Spleen (tissue), 11 donors: ENCODE measurements around the gene AIF1L. TPM values are rescaled to one million over a fixed set of nuclear protein-coding genes. Genes with fewer than 3 reads are reported as not detected.
A peak's percentile ranks its signal among the peaks of the same experiment; 100 is the strongest.

Experiments used
- DNase-seq: peaks from one replicate; pipeline ENCODE4 v3.0.0-alpha.2; 2020
- H3K27ac ChIP-seq, 8 donors: fragments of 200-600 bp; sonication (generic) in 7 of 8; 1 replicate in 4 of 8; 2 replicates in 4 of 8; pipeline versions ENCODE4 v1.5.0 to v1.8.0; 2016 to 2021; ENCODE audit warnings: inconsistent platforms in 4 of 8, mild to moderate bottlenecking in 4 of 8, moderate library complexity in 1 of 8
- H3K27me3 ChIP-seq, 7 donors: fragments of 200-600 bp; sonication (generic) in 6 of 7; replicated peaks in 1 of 7; 1 replicate in 4 of 7; 2 replicates in 3 of 7; pipeline versions ENCODE4 v1.5.0 to v1.8.0; 2016 to 2021; ENCODE audit warnings: inconsistent platforms in 3 of 7, mild to moderate bottlenecking in 1 of 7
- H3K36me3 ChIP-seq, 6 donors: fragments of 200-600 bp; sonication (generic) in 5 of 6; 1 replicate in 4 of 6; 2 replicates in 2 of 6; pipeline versions ENCODE4 v1.5.0 to v1.8.0; 2016 to 2021; ENCODE audit warnings: inconsistent platforms in 2 of 6
- H3K4me1 ChIP-seq, 6 donors: fragments of 200-600 bp; sonication (generic) in 5 of 6; 1 replicate in 3 of 6; 2 replicates in 3 of 6; pipeline versions ENCODE4 v1.5.0 to v1.8.0; 2016 to 2021; ENCODE audit warnings: inconsistent platforms in 3 of 6
- H3K4me3 ChIP-seq, 8 donors: fragments of 200-600 bp; sonication (generic) in 7 of 8; 1 replicate in 4 of 8; 2 replicates in 4 of 8; pipeline versions ENCODE4 v1.5.0 to v1.8.0; 2016 to 2021; ENCODE audit warnings: inconsistent platforms in 4 of 8, mild to moderate bottlenecking in 4 of 8, moderate library complexity in 2 of 8
- H3K9me3 ChIP-seq, 8 donors: fragments of 200-600 bp; sonication (generic) in 7 of 8; 1 replicate in 4 of 8; 2 replicates in 4 of 8; pipeline versions ENCODE4 v1.5.0 to v1.8.0; 2016 to 2021; ENCODE audit warnings: inconsistent platforms in 4 of 8
- POLR2A ChIP-seq, 3 donors: fragments of 450-650 bp; IDR thresholded peaks; one replicate each; pipeline ENCODE4 v1.5.1; 2017; ENCODE audit warnings: antibody characterized with exemption in 3 of 3, mild to moderate bottlenecking in 1 of 3
- POLR2AphosphoS5 ChIP-seq, 3 donors: sonication (generic); formaldehyde crosslinking; IDR thresholded peaks; one replicate each; pipeline ENCODE4 v1.5.1; 2017; ENCODE audit warnings: antibody characterized with exemption in 3 of 3
- WGBS, 5 donors: extraction: QIAGEN DNeasy Blood & Tissue Kit in 3 of 5; methylation state at CpG; one replicate each; pipeline versions ENCODE4 v1.1.5 to v1.1.7; 2013 to 2018; 5-methylcytosine and 5-hydroxymethylcytosine counted together
- intact Hi-C: fragments of 100-400 bp; cut with DNase I; formaldehyde crosslinking; loops from one replicate; pipeline ENCODE4 v1.15.0; 2023; ENCODE audit warnings: low total_unique reads
- polyA plus RNA-seq, 3 donors: library from polyadenylated mRNA; stranded (reverse); fragments of 200-250 nt; gene quantifications; one replicate each; pipeline ENCODE4 v1.2.1, GENCODE V29; 2013
- total RNA-seq, 7 donors: library from RNA; depleted of rRNA in 3 of 7; stranded (reverse); fragments of >200 nt in 3 of 7; fragmentation: NEBNext Ultra II Directional in 4 of 7; extraction: Animal tissue kit (Norgen Biotek cat#: 25700) in 4 of 7; gene quantifications; one replicate each; pipeline versions ENCODE4 v1.1.0 to v1.2.1, GENCODE V29; 2016 to 2021
- TF ChIP-seq, protein P1 (sequence below), 11 experiments: fragments of 200-600 bp in 7 of 11; fragments of 450-650 bp in 4 of 11; sonication (generic) in 4 of 11; IDR thresholded peaks in 8 of 11; conservative IDR thresholded peaks in 3 of 11; 1 replicate in 7 of 11; 2 replicates in 4 of 11; pipeline versions ENCODE4 v1.4.0 to v1.8.0; 2016 to 2021; ENCODE audit warnings: antibody characterized with exemption in 11 of 11, inconsistent platforms in 4 of 11, mild to moderate bottlenecking in 1 of 11
- donor health status: healthy with polysubstance abuse.
- donor health status: DM: no; HTN: no; CAD: no; lungs with moderate emphysema.
- donor health status: DM: no; HTN: no; CAD: no.
- donor health status: Bipolar disorder and iron deficiency.
- donor health status: healthy.
- donor health status: DM: no; HTN: no; CAD: no.
- donor health status: DM: yes; HTN: yes; CAD: no.

AIF1L gene
- total and polyA plus RNA-seq, 10 donors: 47.4 to 596 (median 240) TPM

DNA sequence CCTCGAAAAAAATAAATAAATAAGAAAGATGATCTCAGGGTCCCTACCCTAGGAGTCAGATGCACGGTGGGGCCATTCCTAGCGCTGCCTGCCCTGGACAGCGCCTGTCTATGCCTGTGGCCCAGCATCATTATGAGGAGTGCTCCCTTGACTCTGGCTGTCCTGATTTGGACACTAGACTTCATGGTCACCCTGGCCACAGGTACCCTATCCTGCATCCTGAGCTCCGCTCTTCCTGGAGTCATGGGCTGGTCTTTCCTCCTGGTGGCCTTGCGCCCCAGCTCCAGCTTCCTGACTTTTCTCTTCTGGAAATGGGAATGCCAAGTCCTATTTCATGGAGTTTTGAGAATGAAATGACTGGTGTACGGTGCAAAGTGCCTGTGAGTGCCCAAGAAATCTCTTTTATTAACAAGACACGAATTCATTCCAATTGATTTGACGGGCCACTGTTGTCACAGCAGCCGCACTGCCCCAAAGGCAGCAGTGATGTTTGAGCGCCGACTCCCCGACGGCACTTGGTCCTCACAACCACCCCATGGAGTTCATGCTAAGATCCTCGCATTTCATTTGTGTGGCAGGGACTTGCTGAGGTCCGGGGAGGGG is 564 bp upstream of the AIF1L start:
- Histone ChIP-seq H3K27me3 (peaks cover 4 to 59% (median 20%) of the 10 kb centered on the region in 7 donors), H3K4me3 (peak overlapping the region in 7 of 8 donors; percentile 55 to 77 (median 64)), H3K27ac (peak overlapping the region in 5 of 8 donors; percentile 85 to 90 (median 88)), H3K4me1 (peaks cover 6 to 84% (median 45%) of the 10 kb centered on the region in 6 donors), H3K9me3 (no peaks in the 10 kb centered on the region), H3K36me3 (peaks cover 0 to 27% (median 0%) of the 10 kb centered on the region in 6 donors)
- 30 to 37% (median 33%) methylated on average over 14 to 16 of the region's 16 CpGs for WGBS, 5 donors
- DNase-seq: no peak
- TF ChIP-seq, protein P1, sequence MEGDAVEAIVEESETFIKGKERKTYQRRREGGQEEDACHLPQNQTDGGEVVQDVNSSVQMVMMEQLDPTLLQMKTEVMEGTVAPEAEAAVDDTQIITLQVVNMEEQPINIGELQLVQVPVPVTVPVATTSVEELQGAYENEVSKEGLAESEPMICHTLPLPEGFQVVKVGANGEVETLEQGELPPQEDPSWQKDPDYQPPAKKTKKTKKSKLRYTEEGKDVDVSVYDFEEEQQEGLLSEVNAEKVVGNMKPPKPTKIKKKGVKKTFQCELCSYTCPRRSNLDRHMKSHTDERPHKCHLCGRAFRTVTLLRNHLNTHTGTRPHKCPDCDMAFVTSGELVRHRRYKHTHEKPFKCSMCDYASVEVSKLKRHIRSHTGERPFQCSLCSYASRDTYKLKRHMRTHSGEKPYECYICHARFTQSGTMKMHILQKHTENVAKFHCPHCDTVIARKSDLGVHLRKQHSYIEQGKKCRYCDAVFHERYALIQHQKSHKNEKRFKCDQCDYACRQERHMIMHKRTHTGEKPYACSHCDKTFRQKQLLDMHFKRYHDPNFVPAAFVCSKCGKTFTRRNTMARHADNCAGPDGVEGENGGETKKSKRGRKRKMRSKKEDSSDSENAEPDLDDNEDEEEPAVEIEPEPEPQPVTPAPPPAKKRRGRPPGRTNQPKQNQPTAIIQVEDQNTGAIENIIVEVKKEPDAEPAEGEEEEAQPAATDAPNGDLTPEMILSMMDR (IDR thresholded peaks at IDR 0.05 in 8 of 11, conservative IDR thresholded peaks at IDR 0.05 in 3 of 11): peak in 2 of 11 experiments; percentile 4 to 5
- TF ChIP-seq POLR2AphosphoS5 (IDR thresholded peaks at IDR 0.05) (peak in 1 of 3 donors; percentile 39), POLR2A (IDR thresholded peaks at IDR 0.05) (no peak)
- intact Hi-C loops: no loop called here

DNA sequence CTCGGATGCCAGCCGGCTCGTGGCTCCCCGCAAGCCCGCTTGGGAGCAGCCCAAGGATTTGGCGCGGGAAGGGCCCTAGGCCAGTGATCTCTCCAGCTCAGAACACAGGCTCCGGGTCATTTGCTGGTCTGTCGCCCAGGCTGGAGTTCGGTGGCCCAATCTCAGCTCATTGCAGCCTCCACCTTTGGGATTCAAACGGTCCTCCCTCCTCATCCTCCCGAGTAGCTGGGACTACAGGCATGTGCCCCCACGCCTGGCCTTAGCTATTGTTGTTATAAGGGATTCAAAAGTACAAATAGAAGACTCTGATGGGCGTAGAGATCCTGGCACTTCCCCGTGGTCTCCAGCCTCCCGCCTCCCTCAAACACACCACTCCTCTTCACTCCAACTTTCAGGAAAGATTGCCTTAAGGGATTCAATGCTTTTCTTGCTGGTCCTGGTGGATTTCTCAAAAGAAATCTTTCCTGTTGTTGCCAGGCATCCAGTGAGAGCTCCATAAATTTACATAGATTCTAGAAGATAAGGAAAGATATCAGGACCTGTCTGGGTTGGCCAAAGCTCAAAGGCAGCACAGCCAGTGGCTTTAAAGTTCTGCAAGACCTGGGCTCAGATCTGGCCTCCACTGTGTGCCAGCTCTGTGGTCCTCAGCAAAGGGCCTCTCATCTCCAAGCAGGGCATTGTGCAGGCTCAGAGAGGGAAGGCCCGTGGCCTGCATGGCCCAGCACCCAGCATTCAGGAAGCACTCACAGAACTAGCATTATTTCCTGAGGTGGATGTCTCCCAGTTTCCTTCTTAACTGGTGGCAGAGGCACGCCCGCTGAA is 1.0 kb downstream of the AIF1L start:
- no peak for DNase-seq
- 34 to 56% (median 40%) methylated on average over 8 to 19 of the region's 19 CpGs for WGBS, 5 donors
- TF ChIP-seq, protein P1 (IDR thresholded peaks at IDR 0.05 in 8 of 11, conservative IDR thresholded peaks at IDR 0.05 in 3 of 11): no peak
- peak; percentile 9 to 44 (median 23) for TF ChIP-seq POLR2AphosphoS5 (IDR thresholded peaks at IDR 0.05)
- H3K4me3 ChIP-seq: peak overlapping the region; percentile 31 to 77 (median 60)
- peaks cover 6 to 95% (median 59%) of the 10 kb centered on the region in 6 donors for H3K4me1 ChIP-seq
- intact Hi-C loops: no loop called here
- H3K27me3 ChIP-seq: peaks cover 4 to 59% (median 20%) of the 10 kb centered on the region in 7 donors
- H3K9me3 ChIP-seq: no peaks in the 10 kb centered on the region
- peaks cover 0 to 16% (median 0%) of the 10 kb centered on the region in 6 donors for H3K36me3 ChIP-seq
- H3K27ac ChIP-seq: peak overlapping the region in 6 of 8 donors; percentile 57 to 90 (median 86)

DNA sequence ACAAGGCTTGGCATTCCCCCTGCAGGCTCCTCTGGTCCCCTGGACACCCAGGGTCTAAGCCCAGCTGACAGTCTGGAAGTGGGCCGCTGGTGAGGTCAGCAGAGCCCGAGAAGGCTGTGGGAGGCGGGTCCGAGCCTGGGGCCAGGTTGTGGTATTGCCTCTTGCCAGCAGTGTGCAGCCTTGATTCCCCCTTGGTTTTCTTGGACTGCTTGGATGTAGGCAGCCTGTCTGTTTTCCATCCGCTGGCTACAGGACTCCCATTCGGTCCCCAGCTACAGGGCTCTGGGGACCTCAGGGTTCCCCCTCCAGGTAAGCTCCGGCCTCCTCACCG is 1.6 kb downstream of the AIF1L start:
- peaks cover 0 to 16% (median 0%) of the 10 kb centered on the region in 6 donors for H3K36me3 ChIP-seq
- peak overlapping the region; percentile 31 to 77 (median 60) for H3K4me3 ChIP-seq
- intact Hi-C loops: no loop called here
- no peaks in the 10 kb centered on the region for H3K9me3 ChIP-seq
- peaks cover 4 to 56% (median 20%) of the 10 kb centered on the region in 7 donors for H3K27me3 ChIP-seq
- H3K4me1 ChIP-seq: peaks cover 6 to 96% (median 59%) of the 10 kb centered on the region in 6 donors
- DNase-seq: no peak
- TF ChIP-seq POLR2AphosphoS5 (IDR thresholded peaks at IDR 0.05): no peak
- TF ChIP-seq POLR2A (IDR thresholded peaks at IDR 0.05): no peak
- TF ChIP-seq, protein P1 (IDR thresholded peaks at IDR 0.05 in 8 of 11, conservative IDR thresholded peaks at IDR 0.05 in 3 of 11): no peak
- peak overlapping the region in 7 of 8 donors; percentile 27 to 90 (median 85) for H3K27ac ChIP-seq
- WGBS, 5 donors: 60 to 82% (median 75%) methylated on average over 5 to 8 of the region's 8 CpGs
